Measurements from ENCODE around the gene NPAS3.

Gene NPAS3

DNA sequence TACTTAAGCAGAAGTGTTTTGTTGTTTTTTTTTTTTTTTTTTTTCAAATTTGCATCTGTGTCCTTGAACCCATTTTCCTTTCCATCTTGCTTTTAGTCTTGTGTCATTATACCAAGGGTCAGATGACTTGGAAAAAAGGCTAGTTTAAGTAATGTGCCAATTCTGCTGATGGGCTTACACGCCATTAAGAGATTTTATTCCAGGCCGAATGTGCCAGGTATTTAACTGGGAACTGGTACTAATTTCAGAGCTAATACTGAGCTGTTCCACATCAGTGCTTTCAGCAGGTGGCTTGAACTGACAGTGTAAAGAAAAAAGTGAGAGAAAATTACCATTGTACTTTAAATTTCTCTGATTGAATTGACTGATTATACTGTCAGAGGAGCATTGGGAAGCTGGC is 224.9 kb downstream of the NPAS3 start:
- TF ChIP-seq, protein P1, sequence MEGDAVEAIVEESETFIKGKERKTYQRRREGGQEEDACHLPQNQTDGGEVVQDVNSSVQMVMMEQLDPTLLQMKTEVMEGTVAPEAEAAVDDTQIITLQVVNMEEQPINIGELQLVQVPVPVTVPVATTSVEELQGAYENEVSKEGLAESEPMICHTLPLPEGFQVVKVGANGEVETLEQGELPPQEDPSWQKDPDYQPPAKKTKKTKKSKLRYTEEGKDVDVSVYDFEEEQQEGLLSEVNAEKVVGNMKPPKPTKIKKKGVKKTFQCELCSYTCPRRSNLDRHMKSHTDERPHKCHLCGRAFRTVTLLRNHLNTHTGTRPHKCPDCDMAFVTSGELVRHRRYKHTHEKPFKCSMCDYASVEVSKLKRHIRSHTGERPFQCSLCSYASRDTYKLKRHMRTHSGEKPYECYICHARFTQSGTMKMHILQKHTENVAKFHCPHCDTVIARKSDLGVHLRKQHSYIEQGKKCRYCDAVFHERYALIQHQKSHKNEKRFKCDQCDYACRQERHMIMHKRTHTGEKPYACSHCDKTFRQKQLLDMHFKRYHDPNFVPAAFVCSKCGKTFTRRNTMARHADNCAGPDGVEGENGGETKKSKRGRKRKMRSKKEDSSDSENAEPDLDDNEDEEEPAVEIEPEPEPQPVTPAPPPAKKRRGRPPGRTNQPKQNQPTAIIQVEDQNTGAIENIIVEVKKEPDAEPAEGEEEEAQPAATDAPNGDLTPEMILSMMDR (IDR thresholded peaks at IDR 0.05; ENCODE audit: extremely low read depth, missing control alignments): no peak
- no peak for DNase-seq (ENCODE audit: low spot score)

DNA sequence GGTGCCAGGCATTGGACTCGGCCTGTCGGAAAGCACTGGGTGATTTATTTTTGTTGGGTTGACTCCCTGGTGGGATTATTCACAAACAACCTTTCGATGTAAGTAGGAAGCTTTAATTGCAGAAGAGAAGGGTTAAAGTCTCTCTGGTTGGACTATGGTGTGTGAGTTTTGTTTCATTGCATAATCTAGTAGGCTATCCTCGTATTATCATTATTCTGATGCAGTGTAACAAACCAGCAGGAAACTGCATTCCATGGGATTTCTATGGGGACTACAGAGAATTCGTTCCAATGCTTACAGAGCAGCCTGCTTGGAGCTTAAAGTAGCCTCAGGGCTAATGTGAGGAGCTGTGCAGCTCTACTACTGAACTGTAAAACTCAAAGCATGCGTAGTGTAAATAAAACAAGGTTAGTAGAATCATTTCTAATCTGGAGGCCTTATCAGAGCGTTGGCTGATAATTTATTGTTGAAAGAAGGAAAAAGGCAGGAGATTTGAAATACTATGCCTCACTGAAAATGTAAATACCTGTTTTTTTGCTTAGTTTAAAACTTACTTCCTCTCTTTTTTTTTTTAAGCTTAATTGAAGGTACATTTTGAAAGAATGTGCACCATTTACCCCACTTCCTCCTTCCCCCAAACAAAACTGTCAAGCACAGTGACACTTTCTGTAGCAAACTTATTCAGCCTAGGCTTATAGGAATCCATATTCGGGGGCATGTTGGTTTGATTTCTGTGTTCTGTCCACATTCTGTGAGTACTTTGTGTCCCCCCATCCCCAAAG is 226.7 kb downstream of the NPAS3 start:
- TF ChIP-seq, protein P1 (IDR thresholded peaks at IDR 0.05; ENCODE audit: extremely low read depth, missing control alignments): no peak
- no peak for DNase-seq (ENCODE audit: low spot score)

DNA sequence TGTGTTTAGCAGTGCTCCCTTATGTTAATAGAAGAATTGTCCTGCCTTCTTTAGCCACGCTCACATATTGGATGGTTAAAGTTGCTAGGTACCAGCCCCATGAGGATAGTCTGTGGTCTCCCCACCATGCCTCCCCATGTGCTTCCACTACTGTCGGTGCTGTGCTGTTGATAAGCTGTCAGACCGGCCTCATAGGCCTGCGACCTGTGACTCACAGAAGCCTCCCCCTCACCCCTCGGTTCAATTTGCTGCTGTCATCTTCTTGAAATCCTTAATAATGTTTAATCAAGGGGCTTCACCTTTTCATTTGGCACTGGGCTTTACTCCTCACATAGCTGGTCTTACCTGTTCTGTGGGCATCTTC is 227.2 kb downstream of the NPAS3 start:
- DNase-seq (ENCODE audit: low spot score): no peak
- TF ChIP-seq, protein P1 (IDR thresholded peaks at IDR 0.05; ENCODE audit: extremely low read depth, missing control alignments): no peak

DNA sequence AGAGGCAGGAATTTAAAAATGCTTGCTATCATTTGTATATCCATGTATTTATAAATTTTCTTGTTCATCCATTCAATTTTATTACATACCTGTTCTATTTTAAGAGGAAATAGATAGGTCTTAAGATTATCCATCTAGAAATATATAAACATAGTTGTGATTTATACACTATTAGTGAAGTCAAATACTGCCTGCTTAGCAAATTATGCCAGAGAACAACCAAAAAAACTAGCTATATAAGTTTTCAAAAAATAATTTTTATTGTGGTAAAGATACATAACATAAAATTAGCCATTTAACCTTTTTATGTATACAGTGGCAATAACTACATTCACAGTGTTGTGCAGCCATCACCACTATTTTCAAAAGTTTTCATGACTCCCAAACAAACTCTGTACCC is 237.3 kb downstream of the NPAS3 start:
- no peak for DNase-seq (ENCODE audit: low spot score)
- TF ChIP-seq, protein P1 (IDR thresholded peaks at IDR 0.05; ENCODE audit: extremely low read depth, missing control alignments): no peak

DNA sequence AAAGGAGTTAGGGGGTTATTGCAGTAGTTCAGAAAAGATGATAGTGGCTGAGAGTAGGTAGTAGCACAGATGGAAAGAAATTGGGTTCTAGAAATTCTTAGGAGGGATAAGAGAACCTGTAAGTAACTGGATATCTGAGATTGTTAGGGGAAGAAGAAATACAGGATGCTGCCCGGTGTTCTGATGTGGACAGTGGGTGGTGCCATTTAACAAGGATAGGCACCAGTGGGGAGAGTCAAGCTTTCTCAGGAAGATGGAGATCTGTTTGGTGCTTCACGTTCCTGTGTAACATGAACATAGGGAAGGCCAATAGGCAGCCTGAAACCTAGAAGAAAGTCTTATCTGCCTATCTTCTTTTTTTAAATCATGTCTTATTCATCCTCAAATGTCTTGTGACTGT is 245.9 kb downstream of the NPAS3 start:
- DNase-seq (ENCODE audit: low spot score): no peak
- TF ChIP-seq, protein P1 (IDR thresholded peaks at IDR 0.05; ENCODE audit: extremely low read depth, missing control alignments): no peak

DNA sequence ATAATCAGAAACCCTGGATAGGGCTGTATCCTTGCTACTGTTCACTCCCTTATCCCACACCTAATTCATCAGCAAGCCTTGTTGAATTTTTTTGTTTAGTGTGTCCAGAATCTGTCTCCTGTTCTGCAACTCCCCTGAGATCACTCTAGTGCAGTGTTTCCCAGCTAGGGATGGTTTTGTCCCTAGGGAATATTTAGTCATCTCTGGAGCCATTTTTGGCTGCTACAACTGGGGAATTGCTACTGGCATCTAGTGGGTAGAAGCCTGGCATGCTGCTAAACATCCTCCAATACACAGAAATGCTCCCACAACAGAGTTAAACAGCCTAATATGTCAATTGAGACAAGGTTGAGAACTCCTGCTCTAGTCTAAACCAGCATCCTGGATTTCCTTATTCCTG is 248.0 kb downstream of the NPAS3 start:
- DNase-seq (ENCODE audit: low spot score): no peak
- TF ChIP-seq, protein P1 (IDR thresholded peaks at IDR 0.05; ENCODE audit: extremely low read depth, missing control alignments): no peak

DNA sequence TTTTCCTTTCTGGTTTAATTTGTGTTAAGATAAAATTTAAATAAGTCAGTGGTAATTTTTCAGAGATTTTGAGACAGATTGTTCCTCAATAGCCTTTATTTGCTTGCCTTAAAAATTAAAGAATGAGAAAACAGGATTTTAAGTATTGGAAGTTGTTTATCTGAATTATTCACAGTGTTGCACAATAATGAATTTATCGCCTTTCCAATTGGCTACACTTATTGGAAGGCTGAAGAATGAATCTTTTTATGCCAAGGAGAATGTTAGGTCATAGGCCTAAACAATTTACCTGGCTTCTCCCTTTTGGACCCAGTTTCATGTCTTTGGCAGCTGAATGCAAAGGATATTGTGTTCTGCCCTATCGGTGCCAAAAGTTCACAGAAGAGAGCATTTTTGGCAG is 250.2 kb downstream of the NPAS3 start:
- no peak for DNase-seq (ENCODE audit: low spot score)

More for the DNA sequence above, 250.2 kb downstream of the NPAS3 start:
- TF ChIP-seq, protein P1 (IDR thresholded peaks at IDR 0.05; ENCODE audit: extremely low read depth, missing control alignments): no peak

All from GM20000 (cell line).